H1 (cell line): ENCODE measurements around the gene MSI2. TPM values are rescaled to one million over a fixed set of nuclear protein-coding genes. Genes with fewer than 3 reads are reported as not detected.

Experiments
- CTCF ChIA-PET: fragments of 300-600 bp; sonication (Branson Sonifier 250); formaldehyde crosslinking; loops from one replicate; lab custom pipeline; 2021; ENCODE audit not compliant: partially characterized antibody; lab: Charles Lee
- POLR2A ChIA-PET: fragments of 300-600 bp; sonication (Branson Sonifier 250); formaldehyde crosslinking; loops from one replicate; lab custom pipeline; 2021; ENCODE audit warnings: inconsistent platforms; ENCODE audit not compliant: partially characterized antibody; lab: Charles Lee
- DNase-seq, 2 experiments: peaks; one replicate each; pipeline versions ENCODE4 v3.0.0 to v3.0.0-alpha.2; 2010 to 2022; ENCODE audit warnings: low spot score in 2 of 2, low read depth in 1 of 2, mixed read lengths in 1 of 2
- FAIRE-seq: peaks from 2 replicates; lab custom pipeline; 2011; peaks lifted over from hg19 to GRCh38; lab: Jason Lieb, UNC
- H2AFZ ChIP-seq: 2 replicates; pipeline ENCODE4 v1.8.1; 2012; ENCODE audit warnings: low read length, inconsistent platforms
- H2AK5ac ChIP-seq: 2 replicates; pipeline ENCODE4 v1.6.1; 2013; ENCODE audit warnings: low read depth, low read length
- H2BK120ac ChIP-seq: replicated peaks from 2 replicates; pipeline ENCODE3; 2013; ENCODE audit warnings: low read depth, low read length, inconsistent platforms
- H2BK12ac ChIP-seq: 2 replicates; pipeline ENCODE4 v1.6.1; 2013; ENCODE audit warnings: low read depth, low read length
- H2BK15ac ChIP-seq: 2 replicates; pipeline ENCODE4 v1.6.1; 2013; ENCODE audit warnings: low read length
- H2BK20ac ChIP-seq: 2 replicates; pipeline ENCODE4 v1.6.1; 2013; ENCODE audit warnings: low read length
- H2BK5ac ChIP-seq: 2 replicates; pipeline ENCODE4 v1.6.1; 2013; ENCODE audit warnings: low read depth, low read length
- H3K14ac ChIP-seq: 2 replicates; pipeline ENCODE4 v1.6.1; 2013; ENCODE audit warnings: inconsistent platforms; ENCODE audit not compliant: insufficient read length
- H3K18ac ChIP-seq: 2 replicates; pipeline ENCODE4 v1.6.1; 2013; ENCODE audit warnings: low read length; ENCODE audit errors: extremely low read depth
- H3K23ac ChIP-seq: 2 replicates; pipeline ENCODE4 v1.6.1; 2013; ENCODE audit warnings: inconsistent platforms; ENCODE audit not compliant: insufficient read length
- H3K23me2 ChIP-seq: 2 replicates; pipeline ENCODE4 v1.6.1; 2013; ENCODE audit warnings: low read depth, low read length
- H3K27ac ChIP-seq: 2 replicates; pipeline ENCODE4 v1.6.1; 2011; ENCODE audit warnings: low read depth, low read length, inconsistent platforms
- H3K27me3 ChIP-seq, 4 experiments: replicated peaks in 1 of 4; 1 replicate in 1 of 4; 2 replicates in 3 of 4; pipeline versions ENCODE4 v1.6.1 to v1.8.1; 2011 to 2013; ENCODE audit warnings: low read length in 3 of 4, mild to moderate bottlenecking in 3 of 4, inconsistent platforms in 2 of 4, mixed read lengths in 2 of 4, moderate library complexity in 1 of 4; ENCODE audit not compliant: control insufficient read depth in 3 of 4, insufficient read depth in 3 of 4; ENCODE audit errors: extremely low read depth in 1 of 4
- H3K36me3 ChIP-seq, 4 experiments: 2 replicates each; pipeline versions ENCODE4 v1.6.1 to v1.8.1; 2011 to 2013; ENCODE audit warnings: mild to moderate bottlenecking in 4 of 4, low read length in 3 of 4, moderate library complexity in 2 of 4, control low read depth in 1 of 4, inconsistent platforms in 1 of 4; ENCODE audit not compliant: insufficient read depth in 4 of 4, control insufficient read depth in 2 of 4
- H3K4ac ChIP-seq: replicated peaks from 2 replicates; pipeline ENCODE3; 2013; ENCODE audit warnings: low read length, low read depth, mixed read lengths, inconsistent platforms; ENCODE audit not compliant: insufficient read length
- H3K4me1 ChIP-seq, 4 experiments: replicated peaks in 1 of 4; 1 replicate in 1 of 4; 2 replicates in 3 of 4; pipeline versions ENCODE4 v1.6.1 to v1.8.1; 2011 to 2013; ENCODE audit warnings: low read length in 3 of 4, inconsistent platforms in 2 of 4, mixed read lengths in 1 of 4; ENCODE audit not compliant: insufficient read depth in 4 of 4, control insufficient read depth in 3 of 4
- H3K4me2 ChIP-seq, 2 experiments: 2 replicates each; pipeline versions ENCODE4 v1.6.1 to v1.8.1; 2011 to 2013; ENCODE audit warnings: low read depth in 2 of 2, low read length in 2 of 2, control low read depth in 1 of 2, inconsistent platforms in 1 of 2, mild to moderate bottlenecking in 1 of 2; ENCODE audit not compliant: insufficient read depth in 1 of 2
- H3K4me3 ChIP-seq, 4 experiments: fragments of 200-600, 300-600 bp in 1 of 4; sonication (generic), shearing (Covaris generic), sonication (Bioruptor Twin) in 1 of 4; 2 replicates each; pipeline versions ENCODE4 v1.5.1 to v1.8.1; 2011 to 2016; ENCODE audit warnings: low read length in 4 of 4, low read depth in 3 of 4, control low read depth in 2 of 4, inconsistent platforms in 2 of 4, mild to moderate bottlenecking in 2 of 4, mixed read lengths in 1 of 4, moderate library complexity in 1 of 4; ENCODE audit not compliant: insufficient read depth in 2 of 4; ENCODE audit errors: extremely low read depth in 1 of 4
- H3K56ac ChIP-seq: replicated peaks from 2 replicates; pipeline ENCODE3; 2013; ENCODE audit warnings: low read depth, mild to moderate bottlenecking, mixed read lengths, low read length, inconsistent platforms; ENCODE audit not compliant: insufficient read length
- H3K79me1 ChIP-seq: 2 replicates; pipeline ENCODE4 v1.6.1; 2013; ENCODE audit warnings: low read depth, low read length, control low read depth
- H3K79me2 ChIP-seq, 2 experiments: 2 replicates each; pipeline versions ENCODE4 v1.6.1 to v1.8.1; 2012 to 2013; ENCODE audit warnings: low read length in 2 of 2, mild to moderate bottlenecking in 2 of 2, inconsistent platforms in 1 of 2; ENCODE audit not compliant: insufficient read depth in 2 of 2, control insufficient read depth in 1 of 2
- H3K9ac ChIP-seq, 4 experiments: replicated peaks in 1 of 4; 1 replicate in 1 of 4; 2 replicates in 3 of 4; pipeline versions ENCODE4 v1.6.1 to v1.8.1; 2011 to 2013; ENCODE audit warnings: low read depth in 3 of 4, low read length in 3 of 4, control low read depth in 2 of 4, mild to moderate bottlenecking in 2 of 4, moderate library complexity in 2 of 4, inconsistent platforms in 1 of 4; ENCODE audit errors: extremely low read depth in 1 of 4
- H3K9me3 ChIP-seq, 2 experiments: 2 replicates each; pipeline versions ENCODE4 v1.6.1 to v1.8.1; 2012 to 2013; ENCODE audit warnings: mild to moderate bottlenecking in 2 of 2, moderate library complexity in 2 of 2, control low read depth in 1 of 2, inconsistent platforms in 1 of 2, low read depth in 1 of 2, low read length in 1 of 2, mixed read lengths in 1 of 2; ENCODE audit not compliant: insufficient read depth in 2 of 2
- H4K20me1 ChIP-seq, 2 experiments: replicated peaks in 1 of 2; 2 replicates each; pipeline versions ENCODE3 to v1.8.1; 2011 to 2013; ENCODE audit warnings: inconsistent platforms in 2 of 2, low read length in 2 of 2, mild to moderate bottlenecking in 1 of 2; ENCODE audit not compliant: insufficient read depth in 2 of 2, control insufficient read depth in 1 of 2
- H4K5ac ChIP-seq: 2 replicates; pipeline ENCODE4 v1.6.1; 2013; ENCODE audit warnings: low read length, low read depth, mixed read lengths, inconsistent platforms; ENCODE audit not compliant: insufficient read length
- H4K8ac ChIP-seq: 2 replicates; pipeline ENCODE4 v1.8.0; 2013; ENCODE audit warnings: mild to moderate bottlenecking, moderate library complexity, low read length, inconsistent platforms; ENCODE audit not compliant: insufficient read depth; ENCODE audit errors: extremely low read depth
- H4K91ac ChIP-seq: replicated peaks from 2 replicates; pipeline ENCODE3; 2013; ENCODE audit warnings: low read length, mixed read lengths, inconsistent platforms; ENCODE audit not compliant: insufficient read length
- CBX8 ChIP-seq: fragments of 300-800, 300-1000 bp; sonication (generic); IDR thresholded peaks from 2 replicates; pipeline ENCODE4 v1.7.1; 2016; ENCODE audit warnings: low read depth, low read length, borderline replicate concordance
- CHD2 ChIP-seq: IDR thresholded peaks from 2 replicates; pipeline ENCODE4 v1.6.1; 2012; ENCODE audit warnings: low read length, improper control_type of control experiment
- POLR2AphosphoS5 ChIP-seq: IDR thresholded peaks from 2 replicates; pipeline ENCODE4 v1.6.1; 2011; ENCODE audit warnings: low read depth, low read length
- POU5F1 ChIP-seq: IDR thresholded peaks from 2 replicates; pipeline ENCODE4 v1.6.1; 2011; ENCODE audit warnings: low read depth, mild to moderate bottlenecking, low read length, moderate library complexity
- RFX5 ChIP-seq: IDR thresholded peaks from 2 replicates; pipeline ENCODE4 v1.6.1; 2011; ENCODE audit warnings: low read depth, low read length, improper control_type of control experiment, borderline replicate concordance
- TEAD4 ChIP-seq: IDR thresholded peaks from 2 replicates; pipeline ENCODE4 v1.6.1; 2012; ENCODE audit warnings: low read depth, low read length, inconsistent platforms, mixed read lengths
- WGBS, 2 experiments: shearing (Covaris generic) in 1 of 2; methylation state at CpG; one replicate each; pipeline versions ENCODE4 v1.1.6 to v1.1.7; 2013 to 2015; ENCODE audit warnings: low lambda C conversion rate in 2 of 2, mixed read lengths in 2 of 2, inconsistent platforms in 1 of 2, low coverage in 1 of 2, missing lambda C conversion rate in 1 of 2; ENCODE audit not compliant: insufficient replicate concordance in 2 of 2, insufficient coverage in 1 of 2, insufficient read length in 1 of 2; ENCODE audit errors: extremely low coverage in 1 of 2, missing lambda C conversion rate in 1 of 2; 5-methylcytosine and 5-hydroxymethylcytosine counted together
- polyA plus RNA-seq, 7 experiments: library from polyadenylated mRNA; depleted of rRNA in 3 of 7; stranded (reverse) in 5 of 7; unstranded in 2 of 7; fragments of >200 nt in 5 of 7; fragments of 200-250 nt in 2 of 7; gene quantifications; 1 replicate in 5 of 7; 2 replicates in 1 of 7; 4 replicates in 1 of 7; pipeline versions ENCODE4 v1.2.1 to v1.2.3, GENCODE V29; 2011 to 2013; ENCODE audit warnings: missing spikeins in 2 of 7, mixed read lengths in 2 of 7
- total RNA-seq: library from RNA; stranded (reverse); fragmentation: NEBNext Ultra II Directional; extraction: Animal tissue kit (Norgen Biotek cat#: 25700); gene quantifications from 2 replicates; pipeline ENCODE4 v1.2.1, GENCODE V29; 2021
- TF ChIP-seq, protein P1 (sequence below), 3 experiments: IDR thresholded peaks; 1 replicate in 2 of 3; 2 replicates in 1 of 3; pipeline versions ENCODE4 v1.5.1 to v1.6.1; 2011; ENCODE audit warnings: low read length in 3 of 3, mild to moderate bottlenecking in 3 of 3, inconsistent platforms in 2 of 3, low read depth in 1 of 3, moderate library complexity in 1 of 3; ENCODE audit not compliant: insufficient read depth in 1 of 3; ENCODE audit errors: control extremely low read depth in 1 of 3

MSI2 gene
- total and polyA plus RNA-seq, 2 of the 8 experiments (the other 6 are each of a cell fraction or from before 2014, with no cell fraction given) = 36.7 to 80.6 TPM

DNA sequence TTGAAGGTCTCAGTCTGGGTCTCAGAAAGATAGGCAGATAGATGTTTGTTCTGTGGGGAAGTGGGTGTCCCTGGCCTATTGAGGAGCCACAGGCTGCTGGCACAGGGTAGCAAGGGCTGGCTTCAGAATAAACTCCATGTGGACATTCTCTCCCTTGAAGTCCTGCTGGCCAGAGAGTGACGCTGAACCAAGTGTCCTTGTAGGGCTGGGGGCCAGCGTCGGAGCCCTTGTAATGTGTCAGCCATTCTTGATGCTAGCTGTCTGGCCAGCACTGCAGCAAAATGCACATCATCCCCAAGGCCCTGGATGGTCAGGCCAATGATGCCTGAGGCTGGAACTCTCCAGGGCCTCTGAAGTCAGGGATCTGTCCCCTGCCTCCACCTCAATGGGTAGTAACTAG lies 385.4 kb downstream of the MSI2 start:
- no peaks in the 10 kb centered on the region for H3K27me3 ChIP-seq
- no peaks in the 10 kb centered on the region for H3K79me1 ChIP-seq
- ChIA-PET POLR2A (interaction anchor here (0.7 kb wide), 1 partner anchor 41 kb away, joined by 3 read pairs; no protein-coding TSS in a partner anchor), CTCF (interaction anchor here (0.6 to 3.2 kb wide), 11 partner anchors 8 to 1872 kb away, joined by 3 to 15 read pairs (median 3); partner anchors contain the start of gene SCPEP1)
- no peak for FAIRE-seq
- peaks cover 0 to 2% of the 10 kb centered on the region in 2 experiments for H4K20me1 ChIP-seq
- H3K4me2 ChIP-seq = no peak overlapping the region
- H2BK20ac ChIP-seq = no peak overlapping the region
- no peak overlapping the region for H3K4me3 ChIP-seq
- 100% methylated on average over 3 of the region's 3 CpGs; no CpG with 5 or more reads in 1 of the 2 experiments for WGBS, 2 experiments
- no peak overlapping the region for H2BK15ac ChIP-seq
- no peak for TF ChIP-seq POLR2AphosphoS5
- TF ChIP-seq, protein P1, sequence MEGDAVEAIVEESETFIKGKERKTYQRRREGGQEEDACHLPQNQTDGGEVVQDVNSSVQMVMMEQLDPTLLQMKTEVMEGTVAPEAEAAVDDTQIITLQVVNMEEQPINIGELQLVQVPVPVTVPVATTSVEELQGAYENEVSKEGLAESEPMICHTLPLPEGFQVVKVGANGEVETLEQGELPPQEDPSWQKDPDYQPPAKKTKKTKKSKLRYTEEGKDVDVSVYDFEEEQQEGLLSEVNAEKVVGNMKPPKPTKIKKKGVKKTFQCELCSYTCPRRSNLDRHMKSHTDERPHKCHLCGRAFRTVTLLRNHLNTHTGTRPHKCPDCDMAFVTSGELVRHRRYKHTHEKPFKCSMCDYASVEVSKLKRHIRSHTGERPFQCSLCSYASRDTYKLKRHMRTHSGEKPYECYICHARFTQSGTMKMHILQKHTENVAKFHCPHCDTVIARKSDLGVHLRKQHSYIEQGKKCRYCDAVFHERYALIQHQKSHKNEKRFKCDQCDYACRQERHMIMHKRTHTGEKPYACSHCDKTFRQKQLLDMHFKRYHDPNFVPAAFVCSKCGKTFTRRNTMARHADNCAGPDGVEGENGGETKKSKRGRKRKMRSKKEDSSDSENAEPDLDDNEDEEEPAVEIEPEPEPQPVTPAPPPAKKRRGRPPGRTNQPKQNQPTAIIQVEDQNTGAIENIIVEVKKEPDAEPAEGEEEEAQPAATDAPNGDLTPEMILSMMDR (IDR thresholded peaks at IDR 0.05; ENCODE audit: control extremely low read depth in 1 of 3, insufficient read depth in 1 of 3, low read depth in 1 of 3, low read length in 3 of 3) = no peak
- no peak for TF ChIP-seq TEAD4
- TF ChIP-seq RFX5 = no peak
- TF ChIP-seq CBX8 = no peak
- no peak for TF ChIP-seq POU5F1
- no peak for TF ChIP-seq CHD2
- no peak overlapping the region for H2BK120ac ChIP-seq
- H2AFZ ChIP-seq = no peak overlapping the region
- H3K36me3 ChIP-seq = no peaks in the 10 kb centered on the region
- no peak overlapping the region for H3K23ac ChIP-seq
- no peak overlapping the region for H3K4ac ChIP-seq
- H3K23me2 ChIP-seq = no peaks in the 10 kb centered on the region
- no peak overlapping the region for H3K9ac ChIP-seq
- H3K27ac ChIP-seq = no peak overlapping the region
- H4K91ac ChIP-seq = no peak overlapping the region
- H3K4me1 ChIP-seq = peaks cover 0 to 4% (median under 1%) of the 10 kb centered on the region in 4 experiments; a peak in 5 of 7 replicates
- no peak overlapping the region for H2BK5ac ChIP-seq
- no peak overlapping the region for H2BK12ac ChIP-seq
- no peaks in the 10 kb centered on the region for H3K79me2 ChIP-seq
- no peak for DNase-seq
- no peak overlapping the region for H3K56ac ChIP-seq
- no peak overlapping the region for H3K18ac ChIP-seq
- H3K14ac ChIP-seq = no peak overlapping the region
- H4K5ac ChIP-seq = no peak overlapping the region
- H3K9me3 ChIP-seq = no peaks in the 10 kb centered on the region
- H4K8ac ChIP-seq = no peak overlapping the region
- no peak overlapping the region for H2AK5ac ChIP-seq
